ENCODE measurements around the gene R3HDM4.
"Not testable (repeated sequence)": the region's sequence is repeated elsewhere in the genome, so short reads cannot be mapped to it uniquely, and the experiment has no call there.

Gene R3HDM4

DNA sequence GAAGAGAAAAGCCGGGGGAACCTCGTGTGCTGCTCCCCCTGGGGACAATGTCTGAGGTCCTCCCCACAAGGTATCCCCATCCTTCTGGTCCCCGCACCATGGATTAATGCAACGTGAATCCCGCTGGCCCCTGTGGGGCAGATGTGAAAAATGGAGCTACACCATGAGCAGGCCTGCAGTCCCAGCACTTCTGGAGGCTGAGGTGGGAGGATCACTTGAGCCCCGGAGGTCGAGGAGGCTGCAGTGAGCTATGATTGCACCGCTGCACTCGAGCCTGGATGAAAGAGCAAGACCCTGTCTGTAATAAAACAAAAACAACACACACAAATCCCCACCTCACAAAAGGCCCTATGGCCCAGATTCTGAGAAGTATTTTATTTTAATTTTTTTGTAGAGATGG is 54.7 kb downstream of the R3HDM4 start:
- DNase-seq (ENCODE audit: low read depth in 2 of 2): no peak

GRCh38 chr19:855566-856120 is 57.4 kb downstream of the R3HDM4 start:
- no peak for DNase-seq (ENCODE audit: low read depth in 2 of 2)

DNA sequence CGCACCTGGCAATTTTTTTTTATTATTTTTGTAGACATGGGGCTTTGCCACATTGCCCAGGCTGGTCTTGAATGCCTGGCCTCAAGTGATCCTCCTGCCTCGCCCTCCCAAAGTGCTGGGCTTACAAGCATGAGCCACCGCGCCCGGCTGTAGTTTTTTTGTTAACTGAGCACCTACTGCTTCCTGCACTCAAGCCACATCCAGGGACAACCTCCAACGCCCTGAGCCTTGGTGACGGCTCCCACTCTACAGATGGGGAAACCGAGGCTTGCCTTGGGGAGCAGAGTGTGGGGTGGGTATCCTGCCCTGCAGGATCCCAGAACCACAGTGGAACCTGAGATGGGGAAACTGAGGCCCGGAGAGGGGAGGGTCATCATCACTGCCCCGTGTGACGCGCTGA is 57.9 kb downstream of the R3HDM4 start:
- no peak for DNase-seq (ENCODE audit: low read depth in 2 of 2)

DNA sequence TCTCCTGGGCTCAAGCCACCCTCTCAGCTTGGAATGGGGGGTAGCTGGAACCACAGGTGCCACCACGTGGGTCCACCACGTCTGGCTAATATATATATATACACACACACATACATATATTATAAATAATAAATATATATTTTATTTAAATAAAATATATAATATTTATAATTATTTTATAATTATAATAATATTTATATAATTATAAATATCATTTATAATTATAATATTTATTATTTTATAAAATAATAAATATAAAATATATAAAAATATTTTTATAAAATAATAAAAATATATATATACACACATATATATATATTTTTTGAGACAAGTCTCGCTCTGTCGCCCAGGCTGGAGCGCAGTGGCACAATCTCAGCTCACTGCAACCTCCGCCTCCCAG is 58.5 kb downstream of the R3HDM4 start:
- DNase-seq (ENCODE audit: low read depth in 2 of 2): no peak

DNA sequence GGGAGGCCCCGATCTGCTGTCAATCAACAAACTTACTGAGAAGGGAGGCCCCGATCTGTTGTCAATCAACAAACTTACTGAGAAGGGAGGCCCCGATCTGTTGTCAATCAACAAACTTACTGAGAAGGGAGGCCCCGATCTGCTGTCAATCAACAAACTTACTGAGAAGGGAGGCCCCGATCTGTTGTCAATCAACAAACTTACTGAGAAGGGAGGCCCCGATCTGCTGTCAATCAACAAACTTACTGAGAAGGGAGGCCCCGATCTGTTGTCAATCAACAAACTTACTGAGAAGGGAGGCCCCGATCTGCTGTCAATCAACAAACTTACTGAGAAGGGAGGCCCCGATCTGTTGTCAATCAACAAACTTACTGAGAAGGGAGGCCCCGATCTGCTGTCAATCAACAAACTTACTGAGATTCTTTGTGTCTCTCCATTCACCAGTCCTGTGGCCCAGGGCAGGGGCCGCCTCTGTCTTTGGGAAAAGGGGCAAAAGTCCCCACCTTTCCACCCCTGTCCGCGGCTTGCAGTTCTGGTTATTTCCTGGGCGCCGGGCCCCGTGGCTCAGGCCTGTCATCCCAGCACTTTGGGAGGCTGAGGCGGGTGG is 59.3 kb downstream of the R3HDM4 start:
- not testable (repeated sequence) for DNase-seq (ENCODE audit: low read depth in 2 of 2)

DNA sequence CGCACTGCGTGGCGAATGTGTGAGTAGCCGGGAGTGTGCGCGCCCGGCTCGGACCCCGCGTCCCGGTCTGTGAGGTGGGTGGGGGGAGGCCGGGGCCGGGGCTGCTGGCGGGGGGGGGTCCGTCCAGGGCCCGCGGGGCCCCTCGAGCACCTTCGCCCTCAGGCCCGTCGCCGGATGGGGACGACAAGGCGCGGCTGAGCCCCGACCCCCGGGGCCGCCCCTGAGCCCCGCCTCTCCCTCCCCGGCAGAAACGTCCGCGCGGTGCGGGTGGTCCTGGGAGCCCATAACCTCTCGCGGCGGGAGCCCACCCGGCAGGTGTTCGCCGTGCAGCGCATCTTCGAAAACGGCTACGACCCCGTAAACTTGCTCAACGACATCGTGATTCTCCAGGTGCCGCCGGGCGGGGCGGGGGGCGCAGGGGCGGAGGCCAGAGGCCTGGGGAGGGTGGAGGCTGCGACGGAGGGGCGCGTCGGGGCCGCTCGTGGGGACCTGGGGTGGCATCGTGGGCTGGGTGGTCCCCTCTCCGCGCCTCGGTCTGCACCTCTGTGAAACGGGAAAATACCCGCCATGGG is 59.9 kb downstream of the R3HDM4 start:
- no peak for DNase-seq (ENCODE audit: low read depth in 2 of 2)

DNA sequence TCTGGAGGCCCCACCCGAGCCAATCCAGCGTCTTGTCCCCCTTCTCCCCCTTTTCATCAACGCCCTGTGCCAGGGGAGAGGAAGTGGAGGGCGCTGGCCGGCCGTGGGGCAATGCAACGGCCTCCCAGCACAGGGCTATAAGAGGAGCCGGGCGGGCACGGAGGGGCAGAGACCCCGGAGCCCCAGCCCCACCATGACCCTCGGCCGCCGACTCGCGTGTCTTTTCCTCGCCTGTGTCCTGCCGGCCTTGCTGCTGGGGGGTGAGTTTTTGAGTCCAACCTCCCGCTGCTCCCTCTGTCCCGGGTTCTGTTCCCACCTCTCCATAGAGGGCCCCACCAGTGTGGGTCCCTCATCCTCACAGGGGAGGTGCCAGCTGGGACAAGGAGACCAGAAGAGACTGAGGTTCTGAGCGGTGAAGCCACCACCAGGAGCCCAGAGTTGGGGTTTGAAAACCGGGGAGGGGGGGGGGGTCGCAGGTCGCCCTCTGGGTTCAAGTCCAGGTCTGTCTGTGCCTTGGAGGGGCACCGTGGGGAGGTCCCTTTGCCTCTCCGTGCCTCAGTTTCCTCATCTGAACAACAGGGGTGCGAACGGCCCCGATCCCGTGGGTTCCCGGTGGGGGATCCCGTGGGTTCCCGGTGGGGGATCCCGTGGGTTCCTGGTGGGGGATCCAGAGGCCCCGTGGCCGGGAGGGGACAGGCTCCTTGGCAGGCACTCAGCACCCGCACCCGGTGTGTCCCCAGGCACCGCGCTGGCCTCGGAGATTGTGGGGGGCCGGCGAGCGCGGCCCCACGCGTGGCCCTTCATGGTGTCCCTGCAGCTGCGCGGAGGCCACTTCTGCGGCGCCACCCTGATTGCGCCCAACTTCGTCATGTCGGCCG is 60.6 kb downstream of the R3HDM4 start, which contains the start of gene ELANE:
ELANE (plus strand) TSS at position 168 of the 878 bp plus-strand sequence; CDS start at position 194, 26 bp downstream.
- DNase-seq (ENCODE audit: low read depth in 2 of 2): no peak

DNA sequence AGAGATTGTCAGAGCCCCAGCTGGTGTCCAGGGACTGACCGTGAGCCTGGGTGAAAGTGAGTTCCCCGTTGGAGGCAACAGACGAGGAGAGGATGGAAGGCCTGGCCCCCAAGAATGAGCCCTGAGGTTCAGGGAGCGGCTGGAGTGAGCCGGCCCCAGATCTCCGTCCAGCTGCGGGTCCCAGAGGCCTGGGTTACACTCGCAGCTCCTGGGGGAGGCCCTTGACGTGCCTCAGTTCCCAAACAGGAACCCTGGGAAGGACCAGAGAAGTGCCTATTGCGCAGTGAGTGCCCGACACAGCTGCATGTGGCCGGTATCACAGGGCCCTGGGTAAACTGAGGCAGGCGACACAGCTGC is 62.1 kb downstream of the R3HDM4 start:
- no peak for DNase-seq (ENCODE audit: low read depth in 2 of 2)

DNA sequence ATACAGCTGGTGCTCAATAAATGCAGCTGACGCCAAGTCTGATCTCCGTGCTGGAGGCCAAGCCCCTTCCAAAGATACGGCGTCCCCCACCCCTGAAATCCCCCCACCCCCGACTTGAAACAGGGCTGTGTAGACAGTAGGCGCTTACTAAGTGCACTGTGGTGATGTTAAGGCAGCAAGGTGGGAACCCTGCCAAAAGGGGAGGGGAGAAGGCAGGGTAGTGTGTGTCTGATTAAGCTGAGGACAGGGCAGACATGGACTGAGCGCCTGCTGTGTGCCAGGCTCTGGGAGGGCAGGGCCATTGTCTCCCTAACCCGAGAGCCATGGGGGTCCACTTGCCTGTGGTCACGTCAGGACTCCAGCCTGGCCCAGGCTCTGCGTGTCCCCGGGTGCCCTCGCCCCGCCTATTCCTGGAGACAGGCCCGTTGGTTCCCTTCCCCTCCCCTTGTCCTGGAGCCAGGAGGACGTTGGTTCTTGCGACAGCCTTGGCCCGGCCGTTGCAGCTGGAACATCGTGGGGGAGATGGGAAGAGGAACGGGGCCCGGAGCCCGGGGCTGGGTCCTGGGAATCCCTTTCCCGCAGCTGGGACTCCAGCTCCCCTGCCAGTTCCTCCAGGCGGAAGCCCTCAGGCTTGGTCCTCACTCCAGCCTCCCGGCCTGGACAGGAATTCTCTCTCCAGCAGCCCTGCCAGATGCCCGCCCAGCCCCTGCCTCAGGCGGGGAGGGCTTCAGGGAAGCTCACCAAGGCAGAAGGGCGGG is 62.6 kb downstream of the R3HDM4 start:
- DNase-seq (ENCODE audit: low read depth in 2 of 2): no peak

- not testable (repeated sequence) for DNase-seq (ENCODE audit: low read depth in 2 of 2)
Observed at GRCh38 chr19:849195-849594, 63.8 kb downstream of the R3HDM4 start.

GRCh38 chr19:848386-848921 is 64.6 kb downstream of the R3HDM4 start:
- DNase-seq (ENCODE audit: low read depth in 2 of 2): no peak

Data from stimulated activated CD4-positive, alpha-beta T cell treated with anti-CD3 and anti-CD28 coated beads, Interleukin-12 subunit alpha, Interleukin-12 subunit beta, amount 100 ng/mL, for 24 hours (primary cell).